NCI-H1092 (cell line): ENCODE data around the gene METTL15.
"Not testable (repeated sequence)": the region's sequence is repeated elsewhere in the genome, so short reads cannot be mapped to it uniquely, and the experiment has no call there.

Experiments
- DNase-seq: peaks from one replicate; lab custom pipeline; 2025; lab: John Stamatoyannopoulos, UW

Gene METTL15

GRCh38 chr11:28296426-28296825, 188.2 kb downstream of the METTL15 start:
- DNase-seq = no peak

DNA sequence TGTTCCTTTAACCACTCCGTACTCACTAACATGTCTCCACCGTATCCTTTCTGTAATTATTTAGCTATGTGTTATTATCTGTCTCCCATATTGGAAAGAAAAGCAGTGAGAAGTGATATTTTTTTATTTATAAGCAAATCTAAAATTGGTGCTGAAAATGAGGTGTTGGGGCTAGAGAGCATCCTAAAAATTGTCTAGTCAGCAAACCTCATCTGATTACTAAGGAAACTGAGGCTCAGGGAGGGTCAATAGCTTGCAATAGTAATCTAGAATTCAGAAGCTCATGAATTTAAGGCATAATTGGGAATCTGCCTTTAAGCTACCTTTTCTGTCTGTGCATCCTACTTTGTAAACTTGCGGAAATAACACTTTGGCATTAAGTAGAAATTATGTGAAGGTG, 190.0 kb downstream of the METTL15 start:
- no peak for DNase-seq

- DNase-seq = no peak
These were observed 195.4 kb downstream of the METTL15 start for GRCh38 chr11:28303477-28304191.

DNA sequence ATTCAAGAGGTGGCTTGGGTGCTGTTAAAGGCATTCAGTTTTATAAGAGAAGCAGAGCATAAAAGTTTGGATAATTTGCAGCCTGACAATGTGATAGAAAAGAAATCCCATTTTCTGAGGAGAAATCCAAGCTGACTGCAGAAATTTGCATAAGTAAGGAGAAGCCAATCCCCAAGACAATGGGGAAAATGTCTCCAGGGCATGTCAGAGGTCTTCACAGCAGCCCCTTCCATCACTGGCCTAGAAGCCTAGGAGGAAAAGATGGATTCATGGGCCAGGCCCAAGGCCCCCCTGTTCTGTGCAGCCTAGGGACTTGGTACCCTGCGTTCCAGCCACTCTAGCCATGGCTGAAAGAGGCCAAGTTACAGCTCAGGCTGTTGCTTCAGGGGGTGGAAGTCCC, 207.3 kb downstream of the METTL15 start:
- DNase-seq = no peak

GRCh38 chr11:28318871-28319270, 210.7 kb downstream of the METTL15 start:
- DNase-seq = no peak

- DNase-seq = no peak
These were observed 215.4 kb downstream of the METTL15 start for GRCh38 chr11:28323621-28324020.

DNA sequence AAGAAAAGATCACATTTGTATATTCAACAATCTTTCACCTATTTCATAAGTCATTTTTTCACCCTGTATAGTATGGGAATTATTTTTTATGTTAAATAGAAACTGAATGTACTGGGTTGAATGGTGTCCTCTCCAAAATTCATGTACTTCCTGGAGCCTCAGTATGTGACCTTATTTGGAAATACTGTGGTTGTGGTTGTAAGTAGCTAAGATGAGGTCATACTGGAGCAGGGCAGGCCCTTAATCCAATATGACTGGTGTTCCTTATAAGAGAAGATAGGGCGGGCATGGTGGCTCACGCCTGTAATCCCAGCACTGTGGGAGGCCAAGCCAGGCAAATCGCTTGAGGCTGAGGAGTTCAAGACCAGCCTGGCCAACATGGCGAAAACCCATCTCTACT, 224.2 kb downstream of the METTL15 start:
- not testable (repeated sequence) for DNase-seq

- DNase-seq = no peak
These were observed 229.5 kb downstream of the METTL15 start for GRCh38 chr11:28337701-28338100.

- no peak for DNase-seq
These were observed 230.2 kb downstream of the METTL15 start for GRCh38 chr11:28338371-28338770.

- no peak for DNase-seq
These were observed 231.3 kb downstream of the METTL15 start for GRCh38 chr11:28339488-28339887.

DNA sequence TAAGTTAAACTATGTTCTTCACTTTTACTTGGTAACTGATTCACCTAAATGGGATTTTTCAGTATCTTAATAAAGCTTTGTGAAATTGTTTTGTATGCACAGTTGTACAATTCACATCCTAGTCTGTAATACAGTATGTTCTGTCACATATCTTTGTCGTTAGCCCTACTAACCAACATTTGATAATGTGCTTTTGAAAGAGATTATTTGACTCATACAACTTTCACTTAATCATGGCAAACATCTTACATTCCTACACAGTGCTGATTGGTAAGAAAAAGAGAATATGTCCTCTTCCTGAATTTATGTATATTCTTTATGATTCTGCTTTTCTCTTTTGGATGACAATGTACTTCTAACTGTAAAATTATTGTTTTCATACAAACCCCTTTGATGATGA, 234.5 kb downstream of the METTL15 start:
- DNase-seq = no peak

DNA sequence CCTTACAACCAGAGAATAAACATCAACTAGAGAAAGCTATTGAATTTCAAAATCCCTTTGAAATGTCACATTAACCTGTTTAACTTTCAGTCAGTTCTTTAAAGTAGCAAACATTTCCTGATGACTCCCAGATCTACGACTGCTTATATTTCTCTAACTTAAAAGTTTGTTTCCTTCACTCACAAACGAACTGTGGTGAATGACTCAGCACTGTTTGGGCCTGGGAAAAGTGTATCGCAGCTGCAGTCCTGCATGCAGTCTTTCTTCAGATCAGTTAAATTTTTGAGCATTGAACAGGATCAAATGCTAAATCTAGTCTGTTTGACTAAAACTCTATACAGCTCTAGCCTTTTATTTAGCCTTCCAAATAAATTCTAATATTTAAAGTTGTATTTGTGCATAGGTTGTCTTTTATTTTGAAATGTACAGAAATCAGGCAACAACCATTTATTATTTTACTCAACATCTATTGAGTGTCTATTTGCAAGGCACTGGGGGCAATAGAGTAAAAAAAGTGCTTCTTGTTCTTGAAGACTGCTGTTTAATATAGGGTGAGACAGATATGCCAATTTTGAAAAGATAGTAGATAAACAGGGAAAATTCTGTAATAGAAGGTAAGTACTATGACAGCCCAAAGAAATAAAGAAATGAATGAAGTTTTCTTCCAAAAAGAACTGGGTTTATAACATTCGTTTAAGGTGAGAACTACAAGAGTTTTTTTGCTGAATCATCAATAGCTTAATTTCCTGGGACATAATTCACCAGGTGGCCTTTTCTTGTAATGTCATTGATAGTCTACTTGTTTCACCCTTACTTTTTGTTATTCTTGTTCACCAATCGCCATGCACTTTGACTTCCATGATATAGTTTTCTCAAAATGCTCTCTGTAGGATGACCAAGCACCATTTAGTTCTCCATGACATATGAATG, 235.4 kb downstream of the METTL15 start:
- DNase-seq = no peak

DNA sequence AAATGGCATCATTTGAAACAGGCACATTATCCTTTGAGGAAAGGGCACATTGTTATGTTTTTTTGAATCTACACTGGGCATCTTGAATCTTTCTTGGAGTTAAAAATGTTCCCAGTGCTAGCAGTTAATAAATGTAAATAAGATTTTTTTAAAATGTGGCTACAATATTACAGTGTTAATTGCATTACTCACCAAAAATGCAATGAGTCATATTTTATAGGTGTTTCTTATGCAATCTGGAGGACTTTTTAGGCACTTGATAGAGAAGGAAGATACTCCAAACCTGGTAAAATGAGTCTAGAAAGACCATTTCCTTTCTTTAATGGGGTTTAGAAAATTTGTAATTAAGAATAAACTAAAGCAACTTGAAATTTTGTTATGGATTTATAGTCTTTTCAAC, 238.0 kb downstream of the METTL15 start:
- DNase-seq = no peak

GRCh38 chr11:28346721-28347120, 238.5 kb downstream of the METTL15 start:
- DNase-seq = no peak

DNA sequence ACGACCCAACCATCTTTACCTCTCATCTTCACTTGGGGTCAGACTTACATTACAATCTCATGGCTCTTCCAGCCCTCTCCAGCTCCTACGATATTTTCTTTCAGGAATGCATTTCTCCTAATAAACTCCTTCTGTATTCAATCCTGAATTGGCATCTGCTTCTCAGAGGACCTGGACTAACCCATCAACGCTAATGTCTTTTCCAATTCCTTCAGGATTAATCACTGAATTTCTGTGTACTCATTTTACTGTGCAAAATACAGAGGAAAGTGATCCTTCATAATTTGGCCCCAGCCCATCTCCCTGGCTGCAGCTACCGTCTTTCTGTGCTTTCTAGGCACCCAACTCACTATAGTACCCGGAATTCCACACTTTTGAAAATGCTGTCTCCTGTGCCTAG, 239.2 kb downstream of the METTL15 start:
- DNase-seq = no peak

- DNase-seq = no peak
These were observed 242.0 kb downstream of the METTL15 start for GRCh38 chr11:28350216-28350615.

- DNase-seq = no peak
These were observed 245.8 kb downstream of the METTL15 start for GRCh38 chr11:28353991-28354390.

GRCh38 chr11:28366549-28367346, 258.6 kb downstream of the METTL15 start:
- DNase-seq = no peak

- DNase-seq = not testable (repeated sequence)
These were observed 269.9 kb downstream of the METTL15 start for GRCh38 chr11:28378095-28378494.
